ENCODE results near the gene PHF13.

The PHF13 gene

DNA sequence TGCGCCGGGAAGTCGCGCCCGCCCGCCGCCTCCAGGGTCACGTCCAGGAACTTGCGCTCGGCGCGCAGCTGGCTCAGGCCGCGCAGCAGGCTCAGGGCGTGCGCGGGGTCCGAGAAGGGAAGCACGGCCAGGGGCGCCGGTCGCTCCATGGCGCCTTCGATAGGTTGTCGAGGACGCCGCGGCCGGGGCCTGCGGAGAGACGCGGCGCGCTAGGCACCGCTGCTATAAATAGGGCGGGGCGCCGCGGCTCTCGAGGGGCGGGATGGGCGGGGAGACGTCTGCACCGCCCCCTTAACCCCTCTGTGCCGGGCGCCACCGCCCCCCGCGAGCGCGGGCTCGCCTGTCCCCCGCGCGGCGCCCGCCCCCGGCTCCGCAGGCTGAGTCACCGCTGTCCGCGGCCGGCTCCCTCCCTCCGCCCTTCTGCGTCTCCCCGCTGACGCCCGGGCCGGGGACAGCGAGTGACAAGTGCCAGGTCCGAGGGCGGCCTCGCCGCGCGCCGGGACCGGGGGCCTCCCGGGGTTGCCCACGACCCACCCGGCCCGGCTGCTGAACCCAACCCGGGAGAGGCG, 10.8 kb upstream of the PHF13 start, which contains the start of gene KLHL21:
Gene KLHL21, minus strand, starts transcription at position 201 of the 569 bp plus-strand sequence. Its CDS starts 52 bp downstream, at position 149.
- peak; percentile 93 for DNase-seq

DNA sequence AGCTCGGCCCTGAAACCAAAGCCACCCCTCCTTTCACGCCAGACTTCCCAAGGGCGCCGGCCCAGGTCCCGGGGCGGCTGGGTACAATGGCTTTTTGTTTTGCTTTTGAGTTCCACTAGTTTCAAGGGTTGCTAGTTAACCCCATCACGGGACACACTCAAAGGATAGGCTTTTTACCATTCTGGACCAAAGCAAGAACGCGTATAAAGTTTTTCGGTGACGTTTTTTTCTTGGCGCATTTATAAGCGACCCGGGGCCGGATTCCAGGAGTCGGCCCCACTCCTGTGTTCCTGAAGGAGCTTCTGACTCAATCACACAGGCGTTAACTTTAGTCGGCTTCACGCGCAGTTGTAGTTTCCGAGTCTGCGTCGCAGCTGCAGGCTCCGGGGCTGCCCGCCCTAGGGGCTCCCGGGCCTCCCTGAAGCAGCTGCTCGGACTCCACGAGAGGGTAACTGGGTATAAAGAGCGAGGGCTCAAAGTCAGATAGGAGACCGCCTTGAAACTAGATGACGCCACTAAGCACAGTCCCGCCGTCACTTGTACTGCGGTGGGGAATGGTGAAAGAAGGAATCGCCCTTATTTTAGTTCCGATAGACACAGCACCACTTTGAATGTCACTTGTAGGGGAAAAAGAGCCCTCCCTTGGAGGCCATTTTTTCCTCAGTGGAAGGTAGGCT, 10.2 kb upstream of the PHF13 start:
- DNase-seq, result peak; percentile 68

DNA sequence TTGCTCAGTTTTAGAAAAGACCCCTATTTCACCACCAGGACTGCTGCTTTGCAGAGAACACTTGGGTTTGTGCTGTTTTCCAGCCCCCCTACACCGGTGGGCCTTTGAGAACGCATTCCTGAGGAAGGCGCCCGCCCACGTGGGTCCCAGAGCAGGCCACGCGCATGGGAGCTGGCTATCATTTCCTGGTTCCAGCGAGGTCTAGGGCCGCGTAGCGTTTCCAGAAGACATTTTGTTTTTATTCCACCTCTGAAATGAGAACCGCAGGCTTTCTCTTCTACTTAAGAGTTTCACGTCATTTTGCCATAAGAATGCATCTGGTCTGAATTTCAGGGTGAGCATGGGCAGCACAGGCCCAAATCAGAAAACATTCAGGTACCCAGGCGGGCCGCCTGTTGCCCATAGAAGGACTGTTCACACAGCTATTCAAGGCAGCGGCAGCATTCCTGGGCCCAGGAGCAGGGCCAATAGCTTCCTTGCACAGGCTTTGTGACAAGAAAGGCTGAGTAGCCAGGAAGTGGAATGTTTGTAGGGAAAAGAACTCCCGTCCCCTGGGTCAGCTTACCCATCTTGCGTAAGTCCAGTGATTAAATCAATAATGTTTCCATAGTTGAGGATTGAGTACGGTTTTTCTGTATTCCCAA, 9.5 kb upstream of the PHF13 start:
- DNase-seq, result no peak

DNA sequence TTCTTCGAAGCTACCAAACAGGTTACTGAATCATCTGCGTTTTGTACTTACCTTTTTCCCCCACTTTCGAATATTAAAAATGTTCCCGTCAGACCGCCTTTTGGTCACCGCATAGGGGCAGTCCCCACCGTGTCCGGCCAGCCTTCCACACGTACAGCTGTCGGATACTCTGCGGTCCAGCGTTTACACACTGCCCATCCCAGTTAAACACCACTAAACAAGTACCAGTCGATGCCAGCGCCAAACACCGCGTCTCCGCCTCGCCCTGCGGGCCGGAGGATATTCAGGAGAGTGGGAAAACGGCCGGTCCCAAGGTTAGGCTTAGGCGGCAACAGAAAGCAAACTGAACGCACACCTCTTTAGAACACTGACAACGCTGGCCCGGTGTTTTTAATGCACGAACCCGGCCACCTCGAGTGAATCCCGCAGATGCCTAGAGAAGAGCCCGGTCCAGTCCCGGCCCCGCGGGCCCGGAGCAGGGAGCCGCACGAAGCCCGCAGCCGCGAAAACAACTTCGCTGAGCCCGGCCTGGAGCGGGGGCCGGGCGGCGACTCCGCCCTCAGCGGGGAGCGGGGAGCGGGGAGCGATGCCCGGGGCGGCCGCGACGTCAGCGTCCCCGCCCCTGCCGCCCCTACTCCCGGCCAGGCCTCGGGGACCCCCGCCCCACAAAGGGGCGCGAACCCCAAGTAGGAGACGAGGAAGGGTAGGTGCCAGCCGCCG, 730 bp upstream of the PHF13 start:
- DNase-seq, result no peak

DNA sequence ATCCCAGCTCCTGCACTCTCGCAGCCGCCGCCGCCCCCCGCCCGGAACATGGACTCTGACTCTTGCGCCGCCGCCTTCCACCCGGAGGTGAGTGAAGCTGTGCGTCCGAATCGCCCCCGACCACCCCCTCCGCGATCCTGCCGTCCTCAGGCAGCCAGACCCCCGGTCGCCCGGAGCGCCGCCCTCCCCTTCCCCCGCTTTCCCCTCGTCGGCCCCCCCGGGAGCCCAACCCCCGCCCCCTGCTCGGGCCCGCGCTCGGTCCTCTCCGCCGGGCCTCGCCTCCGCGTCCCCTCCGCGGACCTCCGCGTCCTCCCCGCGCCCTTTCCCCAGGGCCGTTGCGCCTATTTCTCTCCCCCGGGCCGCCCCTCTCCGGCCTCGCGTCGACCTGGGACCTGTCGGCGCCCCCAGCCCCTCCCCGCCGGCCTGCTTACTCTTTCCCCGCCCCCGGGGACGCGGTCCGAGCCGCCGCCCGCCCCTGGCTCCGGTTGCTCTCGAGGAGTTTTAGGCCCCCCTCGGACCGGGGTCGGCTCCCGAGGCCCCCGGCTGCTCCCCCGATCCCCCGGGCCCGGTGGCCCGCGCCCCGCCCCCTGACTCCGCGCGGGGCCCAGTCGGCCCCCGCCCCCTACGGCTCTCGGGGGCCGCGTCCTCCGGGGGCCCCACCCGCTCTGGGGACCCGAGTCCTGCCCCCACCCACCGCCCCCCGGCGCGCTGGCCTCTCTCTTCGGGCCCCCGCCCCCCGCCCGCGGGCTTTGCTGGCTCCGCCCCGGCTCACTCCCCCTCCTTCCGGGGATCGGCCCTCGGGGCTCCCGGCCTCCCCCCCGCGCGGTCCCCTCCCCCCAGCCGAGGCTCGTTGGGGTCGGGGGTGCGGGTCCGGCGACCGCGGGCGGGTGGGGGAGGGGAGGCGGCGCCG, 743 bp downstream of the PHF13 start:
- peak; percentile 42 for DNase-seq

DNA sequence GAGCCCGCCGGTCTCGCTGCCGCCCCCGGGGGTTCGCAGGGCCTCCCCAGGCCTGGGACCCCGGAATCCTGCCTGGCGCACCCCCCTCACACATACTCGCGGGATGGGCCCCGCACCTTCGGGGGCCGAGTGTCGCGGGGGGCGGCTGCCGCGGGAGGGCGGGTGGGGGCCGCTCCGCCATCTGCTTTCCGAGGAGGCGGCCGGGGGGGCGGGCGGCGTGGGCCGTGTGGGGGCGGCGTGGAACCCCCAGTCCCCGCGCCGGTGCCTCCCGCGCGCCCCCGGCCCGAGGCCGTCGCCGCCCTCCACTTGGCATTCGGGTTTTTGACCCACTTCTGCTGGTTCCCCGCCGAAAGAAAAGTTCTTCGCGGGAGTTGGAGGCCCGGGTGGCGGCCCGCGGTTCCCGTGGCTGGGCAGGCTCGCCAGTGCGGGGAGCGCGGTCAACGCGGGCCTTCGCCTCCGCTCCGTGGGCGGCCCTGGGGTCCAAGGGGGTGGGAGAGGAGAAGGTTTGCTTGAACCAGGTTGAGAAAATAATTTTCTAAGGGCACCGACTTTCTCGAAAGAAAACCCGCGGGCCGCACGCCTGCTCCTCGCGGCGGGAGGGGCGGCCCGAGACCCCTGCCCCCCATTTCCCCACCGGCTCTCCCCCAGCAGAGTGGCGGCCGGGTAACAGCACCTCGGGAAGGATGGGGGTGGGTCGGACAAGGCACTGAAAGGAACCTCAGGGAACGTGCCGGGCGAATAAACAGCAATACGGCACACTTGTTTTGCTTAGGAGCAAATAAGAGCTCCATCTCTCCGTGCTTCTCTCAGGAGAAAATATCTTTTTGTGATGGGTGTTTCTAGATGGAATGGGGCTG, 1.6 kb downstream of the PHF13 start:
- no peak for DNase-seq

DNA sequence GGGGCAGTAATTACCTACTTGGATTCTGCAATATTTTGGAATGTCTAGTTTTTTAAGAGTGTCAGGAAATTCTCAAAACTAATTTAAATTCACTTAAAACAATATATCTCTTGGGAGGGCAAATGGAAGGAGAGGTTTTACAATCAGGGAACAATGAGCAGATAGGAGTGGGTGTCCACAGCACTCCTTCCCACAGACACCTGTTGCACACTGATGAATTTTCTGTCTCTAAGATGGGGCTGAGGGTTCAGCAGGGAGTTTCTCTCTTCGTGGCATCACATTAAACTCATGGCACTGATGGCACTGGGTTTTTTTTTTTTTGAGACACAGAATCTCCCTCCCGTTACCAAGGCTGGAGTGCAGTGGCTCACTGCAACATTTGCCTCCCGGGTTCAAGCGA, 5.5 kb downstream of the PHF13 start:
- DNase-seq, result no peak

DNA sequence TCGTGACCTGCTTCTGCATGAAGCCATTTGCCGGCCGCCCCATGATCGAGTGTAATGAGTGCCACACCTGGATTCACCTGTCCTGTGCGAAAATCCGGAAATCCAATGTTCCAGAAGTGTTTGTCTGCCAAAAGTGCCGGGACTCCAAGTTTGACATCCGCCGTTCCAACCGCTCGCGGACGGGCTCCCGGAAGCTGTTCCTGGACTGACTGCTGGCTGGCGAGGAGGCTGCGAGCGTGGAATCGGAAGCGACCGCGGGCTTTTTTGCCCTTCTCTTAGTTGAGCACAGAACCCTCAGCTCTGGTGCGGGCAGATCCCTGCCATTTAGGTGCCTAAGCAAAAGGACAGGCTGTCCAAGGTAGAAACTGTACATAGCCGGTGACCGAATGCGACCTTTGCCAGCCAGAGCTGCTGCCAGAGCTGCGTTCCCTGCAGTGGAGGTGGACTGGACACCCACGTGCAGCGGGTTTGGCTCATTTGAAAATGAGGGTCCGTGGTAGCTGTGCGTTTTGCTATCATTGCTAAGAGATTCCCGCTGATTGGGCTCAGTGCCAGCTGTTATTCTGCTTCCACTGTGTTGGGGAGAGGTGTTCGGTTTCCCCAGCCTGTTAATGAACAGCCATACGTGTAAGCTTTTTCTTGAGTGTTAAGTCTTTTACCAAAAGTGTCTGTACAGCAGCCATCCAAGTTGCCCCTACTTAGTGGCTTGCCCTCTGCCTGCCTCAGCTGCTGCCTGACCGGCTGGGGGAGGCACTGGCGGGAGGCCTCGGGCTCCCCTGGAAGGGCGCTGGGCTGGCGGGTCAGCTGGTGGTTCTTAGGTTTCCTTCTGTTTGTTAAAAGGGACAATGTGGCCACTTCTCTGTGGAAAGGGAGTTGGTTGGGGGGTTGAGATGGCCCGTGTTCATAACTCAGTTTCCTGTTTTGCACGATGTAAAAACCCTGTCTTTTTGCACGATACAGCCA, 8.2 kb downstream of the PHF13 start:
- DNase-seq, result no peak

DNA sequence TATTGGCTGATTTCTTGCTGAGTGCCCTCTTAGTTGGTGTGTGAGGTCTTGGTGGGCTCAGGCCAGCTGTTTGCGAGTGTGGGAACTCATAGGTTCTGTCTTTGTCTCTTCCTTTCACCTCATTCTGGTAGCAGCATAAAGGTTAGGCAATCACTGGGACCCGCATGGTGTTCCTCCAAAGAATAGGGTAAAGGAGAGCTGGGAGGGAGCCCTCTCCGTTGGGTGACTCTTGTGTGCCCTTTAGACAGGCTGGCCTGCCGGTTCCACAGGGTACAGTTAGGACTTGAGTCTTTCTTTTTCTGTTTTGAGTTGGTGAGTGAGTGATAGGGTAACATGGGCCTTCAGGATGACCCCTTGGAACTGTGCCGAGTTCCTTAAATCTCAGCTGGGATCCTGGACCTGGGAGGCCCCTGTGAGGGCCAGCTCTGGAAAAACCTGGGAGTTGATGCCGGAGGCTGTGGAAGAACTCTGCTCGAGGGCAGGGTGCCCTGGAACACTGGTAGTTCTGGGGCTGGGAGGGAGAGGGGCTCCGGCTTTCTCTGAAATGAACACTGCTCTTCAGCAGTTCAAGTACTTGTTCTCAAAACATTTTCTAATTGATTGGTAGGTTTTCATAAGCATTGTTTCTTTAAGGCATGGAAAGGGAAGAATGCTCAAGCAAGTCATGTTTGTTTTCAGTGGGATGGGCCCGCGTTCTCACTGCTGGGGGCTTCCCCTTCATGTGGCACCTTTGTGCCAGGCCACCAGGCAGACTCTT, 9.0 kb downstream of the PHF13 start:
- DNase-seq, result no peak

DNA sequence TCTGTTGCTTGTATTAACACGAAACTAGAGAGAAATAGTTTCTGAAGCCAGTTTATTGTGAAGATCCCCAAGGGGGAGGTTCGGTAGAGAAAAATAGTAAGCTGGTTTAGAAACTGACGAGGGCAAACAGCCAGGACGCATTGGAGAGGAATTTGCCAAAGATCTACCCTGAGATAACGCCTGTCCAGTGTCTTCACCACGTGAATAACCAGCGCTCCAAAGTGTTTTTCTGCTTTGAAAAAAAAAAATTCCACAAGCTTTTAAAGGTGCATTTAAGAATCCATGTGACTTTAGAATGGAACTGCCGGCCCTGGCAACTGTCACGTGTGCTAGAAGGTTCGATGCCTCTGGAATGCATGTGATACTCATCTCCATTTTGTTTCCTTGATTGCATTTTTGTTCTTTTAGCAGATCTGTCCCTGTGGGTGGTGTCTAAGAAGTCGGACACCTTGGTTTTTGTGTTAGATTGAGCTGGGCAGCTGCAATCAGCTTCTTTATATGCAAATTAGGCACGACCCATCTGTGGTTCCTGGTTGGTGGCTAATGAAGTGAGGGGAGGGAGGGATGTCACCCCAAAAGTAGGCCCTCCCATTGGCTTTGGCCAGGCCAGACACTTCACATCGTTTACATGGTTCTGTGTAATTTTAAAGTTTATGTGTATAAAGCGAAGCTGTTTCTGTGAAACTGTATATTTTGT, 9.9 kb downstream of the PHF13 start:
- no peak for DNase-seq

DNA sequence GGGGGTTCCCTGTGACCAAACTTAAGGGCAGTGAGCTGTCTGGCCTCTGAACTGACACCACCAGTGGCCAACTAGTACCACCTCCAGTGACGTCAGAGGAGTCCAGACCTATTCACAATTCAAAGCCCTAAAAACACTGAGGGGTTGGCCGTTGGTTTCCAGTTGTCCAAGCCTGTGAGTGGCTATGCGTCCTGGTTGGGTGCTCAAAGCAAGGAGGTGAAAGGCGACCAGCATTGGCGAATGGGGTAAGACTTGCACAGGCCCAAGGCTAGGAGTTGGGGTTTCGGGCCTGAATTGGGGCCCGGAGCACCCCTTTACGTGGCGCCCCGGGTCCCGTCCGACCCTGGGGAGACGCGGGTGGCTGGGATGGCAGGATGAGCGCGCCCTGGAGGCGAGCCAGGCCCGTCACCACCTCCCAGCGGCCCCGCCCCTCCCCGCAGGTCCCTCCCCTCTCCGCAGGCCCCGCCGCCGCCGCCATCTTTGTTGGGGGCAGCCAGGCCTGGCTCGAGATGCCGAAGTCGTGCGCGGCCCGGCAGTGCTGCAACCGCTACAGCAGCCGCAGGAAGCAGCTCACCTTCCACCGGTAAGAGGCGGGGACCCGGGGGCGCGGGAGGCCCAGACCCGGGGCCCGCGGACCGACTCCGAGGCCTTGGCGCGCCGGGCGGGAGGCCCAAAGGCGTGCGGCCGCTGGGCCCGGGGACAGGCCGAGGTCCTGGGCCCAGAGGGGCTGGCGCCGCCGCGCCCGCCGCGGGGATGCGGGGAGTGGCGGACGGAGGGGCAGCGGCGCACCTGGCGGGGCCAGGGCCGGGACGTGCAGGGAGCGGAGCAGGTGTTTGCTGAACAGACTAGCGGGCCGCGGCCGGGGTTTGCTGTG, 11.4 kb downstream of the PHF13 start, which contains the start of gene THAP3:
Gene THAP3, plus strand, starts transcription at position 159 of the 874 bp plus-strand sequence. Its CDS starts 351 bp downstream, at position 510.
- DNase-seq, result peak; percentile 92

DNA sequence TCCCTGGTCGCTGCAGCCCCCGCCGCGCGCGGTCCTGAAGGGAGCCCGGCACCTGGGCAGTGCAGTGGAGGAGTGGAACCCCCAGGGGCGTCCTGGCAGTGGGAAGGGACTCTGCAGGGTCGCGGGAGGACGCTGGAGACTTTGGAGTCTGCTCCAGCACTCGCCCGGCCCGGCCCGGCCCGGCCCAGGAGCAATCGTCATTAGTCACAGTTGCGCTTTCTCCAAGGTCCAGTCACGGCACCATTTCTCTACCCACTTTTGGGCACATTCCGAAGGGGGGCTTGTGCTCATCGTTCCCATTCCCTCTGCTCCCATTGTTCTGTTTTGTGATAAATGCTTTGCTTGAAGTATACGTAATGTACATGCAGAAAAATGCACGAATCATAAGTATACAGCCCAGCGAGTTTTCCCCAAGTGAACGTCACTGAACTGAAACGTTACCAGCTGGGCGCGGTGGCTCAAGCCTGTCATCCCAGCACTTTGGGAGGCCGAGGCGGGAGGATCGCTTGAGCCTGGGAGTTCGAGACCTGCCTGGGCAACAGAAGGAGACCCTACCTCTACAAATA, 12.1 kb downstream of the PHF13 start:
- peak; percentile 21 for DNase-seq

DNA sequence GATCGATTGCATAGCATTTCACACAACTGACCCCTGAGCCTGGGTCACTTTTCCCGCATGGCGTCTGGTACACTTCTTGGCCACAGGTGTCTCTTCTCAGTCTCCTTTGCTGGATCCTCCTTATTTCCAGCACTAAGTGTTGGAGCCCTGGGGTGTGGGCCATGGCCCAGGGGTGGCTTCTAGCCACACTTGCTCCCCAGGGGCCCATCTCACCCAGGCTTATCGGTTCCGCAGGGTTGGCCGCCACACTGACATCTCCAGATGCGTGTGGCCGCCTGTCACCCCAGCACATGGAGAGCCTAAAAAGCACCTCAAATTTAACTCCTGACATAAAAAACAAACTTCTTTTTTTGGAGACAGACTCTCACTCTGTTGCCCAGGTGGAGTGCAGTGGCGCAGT, 13.5 kb downstream of the PHF13 start:
- no peak for DNase-seq

DNA sequence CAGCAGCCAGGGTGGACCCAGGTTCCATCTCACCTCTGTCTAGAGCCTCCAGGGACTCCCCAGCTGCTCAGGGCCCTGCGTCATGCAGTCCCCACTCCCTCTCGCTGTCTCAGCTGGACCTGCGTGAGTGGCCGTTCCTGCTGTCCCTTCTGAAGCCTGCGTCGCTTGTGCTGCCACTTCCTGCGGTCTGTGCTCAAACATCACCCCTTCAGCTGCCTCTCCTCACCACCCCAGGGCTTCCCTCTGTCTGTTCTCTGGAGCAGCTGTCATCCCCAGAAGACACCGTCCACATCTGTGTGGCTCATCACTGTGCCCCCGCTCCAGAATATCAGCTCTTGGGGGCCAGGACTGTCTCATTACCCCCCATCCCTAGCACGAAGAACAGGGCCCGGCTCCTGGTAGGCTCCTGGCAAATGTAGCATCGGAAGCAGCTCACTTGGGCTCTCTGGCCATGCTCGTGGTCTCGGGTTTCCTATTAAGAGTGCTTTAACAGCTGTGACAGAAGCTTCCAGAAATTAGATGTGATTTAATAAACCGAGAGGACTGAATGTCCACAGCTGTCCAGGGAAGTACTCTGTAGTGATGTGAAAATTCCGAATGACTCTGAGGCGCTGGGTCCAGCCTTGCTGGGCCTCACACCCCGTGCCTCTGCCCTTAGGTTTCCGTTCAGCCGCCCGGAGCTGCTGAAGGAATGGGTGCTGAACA, 14.5 kb downstream of the PHF13 start:
- DNase-seq, result no peak

DNA sequence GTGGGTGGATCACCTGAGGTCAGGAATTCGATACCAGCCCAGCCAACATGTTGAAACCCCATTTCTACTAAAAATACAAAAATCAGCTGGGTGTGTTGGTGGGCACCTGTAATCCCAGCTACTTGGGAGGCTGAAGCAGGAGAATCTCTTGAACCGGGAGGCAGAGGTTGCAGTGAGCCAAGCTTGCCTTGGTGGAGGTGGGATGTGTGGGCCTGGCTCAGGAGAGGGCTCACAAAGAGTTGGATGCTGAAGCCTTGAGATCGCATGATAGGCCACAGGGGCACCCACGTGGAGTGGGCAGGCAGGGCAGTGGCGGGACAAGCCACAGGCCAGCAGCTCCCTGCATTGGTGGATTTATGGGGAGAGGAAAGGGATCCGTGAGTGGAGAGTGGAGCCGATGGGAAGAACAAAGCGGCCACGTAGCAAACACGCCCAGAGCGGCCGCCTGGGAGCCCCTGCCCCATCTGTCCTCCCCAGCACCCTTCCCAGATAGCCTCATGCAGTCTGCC, 15.5 kb downstream of the PHF13 start:
- no peak for DNase-seq

DNA sequence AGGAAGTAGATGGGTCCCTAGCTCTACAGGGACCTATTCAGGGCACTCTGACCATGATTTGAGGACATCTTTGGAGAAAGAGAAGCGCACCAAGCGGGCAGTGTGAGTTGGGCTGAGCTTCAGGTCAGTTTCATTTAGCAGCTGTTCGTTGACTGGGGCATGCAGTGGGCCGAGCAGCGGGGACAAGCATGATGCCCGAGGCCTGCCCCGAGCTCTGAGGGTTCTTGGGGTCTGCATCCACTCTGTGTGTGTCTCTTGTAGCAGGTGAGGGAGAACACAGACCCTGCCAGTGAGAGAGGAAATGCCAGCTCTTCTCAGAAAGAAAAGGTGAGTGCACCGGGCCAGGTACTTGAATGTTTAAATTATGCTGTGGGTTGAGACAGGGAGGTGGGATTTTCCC, 16.5 kb downstream of the PHF13 start:
- DNase-seq, result no peak

DNA sequence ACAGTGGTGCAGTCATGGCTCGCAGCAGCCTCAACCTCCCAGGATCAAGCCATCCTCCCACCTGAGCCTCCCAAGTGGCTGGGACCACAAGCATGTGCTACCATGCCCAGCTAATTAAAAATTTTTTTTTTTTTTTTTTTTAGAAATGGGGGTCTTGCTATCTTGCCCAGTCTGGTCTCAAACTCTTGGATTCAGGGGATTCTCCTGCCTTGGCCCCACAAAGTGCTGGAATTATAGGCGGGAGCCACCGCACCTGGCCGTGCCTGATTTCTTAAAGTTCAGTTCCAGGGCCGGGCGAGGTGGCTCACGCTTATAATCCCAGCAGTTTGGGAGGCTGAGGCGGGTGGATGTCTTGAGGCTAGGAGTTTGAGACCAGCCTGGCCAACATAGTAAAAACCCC, 17.5 kb downstream of the PHF13 start:
- DNase-seq, result no peak
